Fibroblast of villous mesenchyme (primary cell): Measurements from ENCODE around the gene TTC9C. TPM values are rescaled to one million over a fixed set of nuclear protein-coding genes. Genes with fewer than 3 reads are reported as not detected.
"Not testable (repeated sequence)": the region's sequence is repeated elsewhere in the genome, so short reads cannot be mapped to it uniquely, and the experiment has no call there.

Experiments
- DNase-seq: peaks from one replicate; pipeline ENCODE4 v3.0.0-alpha.2; 2010; ENCODE audit warnings: low read depth
- H3K4me3 ChIP-seq: 2 replicates; pipeline ENCODE4 v1.5.1; 2011; ENCODE audit warnings: low read depth, mild to moderate bottlenecking, low read length
- total RNA-seq: library from RNA; depleted of rRNA; stranded (reverse); fragments of >200 nt; gene quantifications from 2 replicates; pipeline ENCODE4 v1.2.3, GENCODE V29; 2012
- TF ChIP-seq, protein P1 (sequence below): IDR thresholded peaks from 2 replicates; pipeline ENCODE4 v1.5.1; 2012; ENCODE audit warnings: low read depth, mild to moderate bottlenecking, low read length; ENCODE audit not compliant: insufficient read depth

TTC9C gene
- total RNA-seq, 1 donor, result 36.7 TPM

DNA sequence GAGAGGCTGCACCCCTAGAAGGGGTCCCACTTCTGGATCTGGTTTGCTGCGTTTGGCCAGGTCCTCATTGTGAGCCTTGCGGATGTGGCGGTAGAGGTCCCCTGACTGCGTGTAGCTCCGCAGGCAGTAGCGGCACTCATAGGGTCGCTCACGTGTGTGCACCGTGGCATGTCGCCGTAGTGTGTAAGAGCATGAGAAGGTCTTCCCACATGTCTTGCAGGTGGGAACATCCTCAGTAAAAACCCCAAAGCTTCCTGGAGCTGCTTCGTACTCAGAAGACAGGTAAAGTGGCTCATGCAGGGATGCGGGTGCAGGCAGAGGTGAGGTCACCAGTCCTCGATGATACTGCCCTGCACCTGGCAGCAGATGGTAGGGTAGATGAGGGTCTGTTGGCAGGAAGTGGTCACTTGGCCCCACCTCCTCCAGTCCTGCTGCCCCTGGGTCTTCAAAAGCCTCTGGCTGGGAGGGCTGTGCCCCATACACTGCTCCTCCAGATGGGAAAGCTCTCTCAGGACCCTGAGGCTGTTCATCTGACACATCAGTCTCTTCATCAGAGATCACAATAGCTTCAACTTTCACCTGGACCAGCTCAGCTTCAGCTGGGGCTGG is 24.0 kb downstream of the TTC9C start:
- no peak overlapping the region for H3K4me3 ChIP-seq
- DNase-seq, result no peak
- TF ChIP-seq, protein P1, sequence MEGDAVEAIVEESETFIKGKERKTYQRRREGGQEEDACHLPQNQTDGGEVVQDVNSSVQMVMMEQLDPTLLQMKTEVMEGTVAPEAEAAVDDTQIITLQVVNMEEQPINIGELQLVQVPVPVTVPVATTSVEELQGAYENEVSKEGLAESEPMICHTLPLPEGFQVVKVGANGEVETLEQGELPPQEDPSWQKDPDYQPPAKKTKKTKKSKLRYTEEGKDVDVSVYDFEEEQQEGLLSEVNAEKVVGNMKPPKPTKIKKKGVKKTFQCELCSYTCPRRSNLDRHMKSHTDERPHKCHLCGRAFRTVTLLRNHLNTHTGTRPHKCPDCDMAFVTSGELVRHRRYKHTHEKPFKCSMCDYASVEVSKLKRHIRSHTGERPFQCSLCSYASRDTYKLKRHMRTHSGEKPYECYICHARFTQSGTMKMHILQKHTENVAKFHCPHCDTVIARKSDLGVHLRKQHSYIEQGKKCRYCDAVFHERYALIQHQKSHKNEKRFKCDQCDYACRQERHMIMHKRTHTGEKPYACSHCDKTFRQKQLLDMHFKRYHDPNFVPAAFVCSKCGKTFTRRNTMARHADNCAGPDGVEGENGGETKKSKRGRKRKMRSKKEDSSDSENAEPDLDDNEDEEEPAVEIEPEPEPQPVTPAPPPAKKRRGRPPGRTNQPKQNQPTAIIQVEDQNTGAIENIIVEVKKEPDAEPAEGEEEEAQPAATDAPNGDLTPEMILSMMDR, result no peak

DNA sequence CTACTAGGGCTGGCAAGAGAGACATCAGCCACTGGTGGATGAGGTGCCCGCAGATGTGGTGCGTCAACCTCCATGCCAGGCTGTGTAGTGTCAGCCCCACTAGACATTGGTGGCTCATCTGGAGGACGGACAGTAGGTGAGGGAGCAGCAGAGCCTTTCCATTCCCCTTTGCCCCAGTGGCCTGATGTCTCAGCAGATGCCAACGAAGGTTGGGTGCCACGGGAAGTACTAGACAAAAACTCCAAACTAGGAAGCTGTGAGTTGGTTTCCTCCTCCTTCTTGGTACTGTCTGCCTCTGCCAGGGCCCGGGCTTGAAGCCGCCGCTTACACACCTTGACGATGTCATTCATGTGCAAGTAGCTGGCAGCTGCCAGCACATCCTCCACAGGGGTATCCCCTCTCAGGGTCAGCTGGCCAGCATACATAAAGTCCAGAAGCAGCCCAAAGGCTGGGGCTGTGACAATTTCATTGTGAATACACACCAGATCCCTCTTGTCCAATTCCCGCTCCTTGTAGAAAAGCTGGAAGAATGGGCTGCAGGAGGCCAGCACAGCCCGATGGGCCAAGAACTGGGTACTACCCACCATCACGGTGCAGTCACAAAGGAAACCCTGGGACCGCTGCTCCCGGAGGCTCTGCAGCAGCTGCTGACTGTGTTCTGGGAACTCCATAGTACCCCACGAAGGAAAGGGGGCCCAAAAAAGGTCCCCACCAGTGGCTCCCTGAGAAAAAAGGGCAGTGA is 24.9 kb downstream of the TTC9C start:
- DNase-seq, result no peak
- TF ChIP-seq, protein P1, result no peak
- peak overlapping the region; percentile 97 for H3K4me3 ChIP-seq

DNA sequence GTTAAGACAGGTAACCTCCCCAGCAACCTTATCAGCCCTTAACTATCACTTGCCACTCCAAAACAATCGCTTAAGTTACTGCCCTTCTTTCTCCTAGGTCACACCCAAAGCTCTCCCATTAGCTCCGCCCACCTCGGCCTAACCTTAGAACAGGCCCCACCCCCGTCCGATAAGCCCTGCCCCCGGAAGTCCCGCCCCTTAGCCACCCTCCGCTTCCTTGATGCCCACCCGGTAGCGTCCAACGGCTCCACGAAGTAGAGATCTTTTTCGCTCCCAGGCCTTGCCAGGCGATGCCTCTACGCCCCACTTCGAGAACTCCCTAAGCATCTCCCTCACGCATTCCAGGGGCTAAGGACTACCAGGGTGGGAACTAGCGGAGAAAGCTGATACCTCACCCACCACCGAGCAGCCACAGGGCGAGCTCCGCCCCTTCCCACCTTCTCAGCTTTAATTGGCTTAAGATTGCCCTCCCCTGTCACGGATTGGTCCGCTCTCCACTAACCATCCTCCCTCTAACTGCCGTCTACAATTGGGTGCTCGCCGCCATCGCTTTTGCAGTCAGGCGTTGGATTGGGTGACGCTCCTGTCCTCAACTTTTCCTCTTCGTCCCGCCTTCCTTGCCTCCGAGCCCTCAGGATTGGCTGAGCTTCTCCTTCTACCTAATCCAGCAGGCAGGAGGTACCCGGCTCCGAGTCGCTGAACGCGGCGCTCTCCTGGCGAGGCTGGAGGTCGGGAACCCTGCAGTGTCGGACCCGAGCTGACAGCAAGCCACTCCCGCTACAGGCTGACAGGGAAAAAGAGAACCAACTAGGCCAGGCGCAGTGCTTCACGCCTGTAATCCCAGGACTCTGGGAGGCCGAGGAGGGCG is 25.7 kb downstream of the TTC9C start, which contains the start of gene ZBTB3:
Gene ZBTB3, minus strand, starts transcription at position 425 of the 868 bp plus-strand sequence. CDS start 496 bp downstream, outside the sequence.
- TF ChIP-seq, protein P1, result no peak
- DNase-seq, result peak; percentile 99

DNA sequence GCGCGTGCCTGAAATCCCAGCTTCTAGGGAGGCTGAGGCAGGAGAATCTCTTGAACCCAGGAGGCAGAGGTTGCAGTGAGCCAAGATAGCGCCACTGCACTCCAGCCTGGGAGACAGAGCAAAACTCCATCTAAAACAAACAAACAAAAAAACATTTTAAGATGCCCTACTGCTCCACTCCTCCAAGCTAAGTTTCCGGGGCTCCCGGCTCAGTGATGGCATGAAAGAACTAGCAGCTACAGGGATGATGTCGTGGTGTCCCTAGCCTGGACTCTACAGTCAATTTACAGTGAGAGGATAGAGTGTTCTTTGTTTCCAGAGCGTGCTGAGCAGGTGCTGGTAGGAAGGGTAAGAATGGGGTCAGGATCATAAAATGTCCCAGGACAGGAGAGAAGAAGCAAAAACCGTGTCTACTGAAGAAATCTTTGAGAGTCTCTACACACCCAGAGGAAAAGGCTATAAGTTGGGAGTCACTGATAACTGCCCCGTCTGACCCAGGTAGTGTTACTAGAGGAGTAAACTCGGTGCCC is 26.9 kb downstream of the TTC9C start:
- DNase-seq, result no peak
- no peak overlapping the region for H3K4me3 ChIP-seq
- TF ChIP-seq, protein P1, result no peak

More for the DNA sequence above, 25.7 kb downstream of the TTC9C start, which contains the start of gene ZBTB3:
- H3K4me3 ChIP-seq, result peak within 1 kb of the TSS; percentile 97

DNA sequence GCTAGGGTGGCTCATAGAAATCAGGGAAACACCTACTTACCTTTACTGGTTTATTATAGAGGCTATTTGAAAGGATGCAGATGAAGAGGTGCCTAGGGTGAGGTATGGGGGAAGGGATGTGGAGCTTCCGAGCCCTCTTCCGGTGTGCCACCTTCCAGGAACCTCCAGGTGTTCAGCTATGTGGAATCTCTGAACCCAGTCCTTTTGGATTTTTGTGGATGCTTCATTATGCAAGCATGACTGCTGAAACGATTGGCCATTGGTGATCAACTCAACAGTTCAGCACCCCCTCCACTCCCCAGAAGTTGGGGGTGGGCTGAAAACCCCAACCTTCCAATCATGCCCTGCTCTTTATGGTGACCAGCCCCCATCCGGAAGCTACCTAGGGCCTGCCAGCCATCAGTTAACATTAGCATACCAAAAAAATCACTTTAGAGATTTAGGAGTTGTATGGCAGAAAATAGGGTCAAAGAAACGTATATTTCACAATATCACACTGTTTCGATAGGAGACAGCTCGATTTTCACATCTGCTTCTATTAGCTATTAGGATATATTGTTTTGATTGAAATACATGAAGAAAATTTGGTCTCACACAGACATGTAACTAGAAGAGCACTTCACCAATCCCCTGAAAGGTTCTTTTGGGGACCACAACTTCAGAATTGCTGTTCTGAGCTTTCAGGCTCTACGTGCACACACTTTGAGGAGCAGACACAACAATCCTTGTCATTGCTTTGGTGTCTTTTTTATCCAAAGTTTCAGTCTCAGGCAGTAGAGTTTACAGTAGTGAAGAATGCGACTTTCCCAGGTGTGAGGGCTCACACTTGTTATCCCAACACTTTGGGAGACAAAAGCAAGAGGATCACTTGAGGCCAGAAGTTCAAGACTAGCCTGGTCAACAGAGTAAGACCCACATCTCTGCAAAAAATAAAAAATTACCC is 29.8 kb downstream of the TTC9C start:
- TF ChIP-seq, protein P1, result no peak
- DNase-seq, result no peak
- H3K4me3 ChIP-seq, result no peak overlapping the region

DNA sequence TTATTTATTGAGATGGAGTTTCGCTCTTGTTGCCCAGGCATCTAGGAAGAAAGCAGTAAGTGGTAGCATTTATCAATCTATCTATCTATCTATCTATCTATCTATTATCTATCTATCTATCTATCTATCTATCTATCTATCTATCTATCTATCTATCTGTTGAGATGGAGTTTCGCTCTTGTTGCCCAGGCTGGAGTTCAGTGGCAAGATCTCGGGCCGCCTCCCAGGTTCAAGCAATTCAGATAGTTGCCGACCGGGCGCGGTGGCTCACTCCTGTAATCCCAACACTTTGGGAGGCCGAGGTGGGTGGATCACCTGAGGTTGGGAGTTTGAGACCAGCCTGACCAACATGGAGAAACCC is 32.6 kb downstream of the TTC9C start:
- peak overlapping the region; percentile 3 for H3K4me3 ChIP-seq
- not testable (repeated sequence) for DNase-seq
